GM12878 (cell line): Measurements from ENCODE around the gene CACNG5. TPM values are rescaled to one million over a fixed set of nuclear protein-coding genes. Genes with fewer than 3 reads are reported as not detected.

Source experiments
- ATAC-seq: fragments of 200-7000 bp; cut with Tn5 transposase; 3 replicates; pipeline ENCODE4 v1.9.1; 2020; ENCODE audit warnings: mild to moderate bottlenecking, moderate library complexity
- BruUV-seq: library from RNA; stranded (reverse); fragments of 400-500 nt; replicated peaks from 2 replicates; lab custom pipeline; 2021; lab: Mats Ljungman, UMichigan
- CTCF ChIA-PET: fragments of 300-600 bp; sonication (Branson Sonifier 250); formaldehyde crosslinking; extraction: SDS; loops from one replicate; lab custom pipeline; 2021; ENCODE audit warnings: inconsistent platforms; lab: Yijun Ruan, JAX
- POLR2A ChIA-PET: fragments of 350-600 bp; formaldehyde crosslinking; extraction: SDS; loops from one replicate; lab custom pipeline; 2021; ENCODE audit warnings: inconsistent platforms; lab: Charles Lee
- RAD21 ChIA-PET: fragments of 300-600 bp; sonication (Branson Sonifier 250); formaldehyde crosslinking; loops from one replicate; lab custom pipeline; 2023; ENCODE audit warnings: antibody characterized with exemption; ENCODE audit not compliant: unreplicated experiment; lab: Charles Lee
- SMC1A ChIA-PET: fragments of 300-600 bp; sonication (Branson Sonifier 250); formaldehyde crosslinking; loops from one replicate; lab custom pipeline; 2023; ENCODE audit not compliant: unreplicated experiment, uncharacterized antibody; lab: Charles Lee
- DNase-seq: peaks from one replicate; pipeline ENCODE4 v3.0.0-alpha.2; 2011; ENCODE audit warnings: low read depth, low spot score
- FAIRE-seq: peaks from 3 replicates; lab custom pipeline; 2011; peaks lifted over from hg19 to GRCh38; lab: Jason Lieb, UNC
- H2AFZ ChIP-seq: 2 replicates; pipeline ENCODE4 v1.6.0; 2011; ENCODE audit warnings: low read depth, low read length, control low read depth; ENCODE audit not compliant: control insufficient read depth
- H3K27ac ChIP-seq: 2 replicates; pipeline ENCODE4 v1.5.1; 2011; ENCODE audit warnings: control low read depth; ENCODE audit not compliant: control insufficient read depth, insufficient read depth
- H3K27me3 ChIP-seq, 2 experiments: replicated peaks in 1 of 2; 2 replicates each; pipeline versions ENCODE4 v1.6.0 to v1.6.1; 2011; ENCODE audit warnings: low read length in 1 of 2; ENCODE audit not compliant: control insufficient read depth in 2 of 2, insufficient read depth in 2 of 2
- H3K36me3 ChIP-seq, 2 experiments: 2 replicates each; pipeline ENCODE4 v1.5.1; 2011; ENCODE audit warnings: low read length in 1 of 2; ENCODE audit not compliant: control insufficient read depth in 2 of 2, insufficient read depth in 2 of 2
- H3K4me1 ChIP-seq: 2 replicates; pipeline ENCODE4 v1.6.1; 2011; ENCODE audit warnings: mild to moderate bottlenecking, low read length, moderate library complexity, mixed read lengths; ENCODE audit not compliant: control insufficient read depth, insufficient read depth
- H3K4me2 ChIP-seq: 2 replicates; pipeline ENCODE4 v1.6.0; 2011; ENCODE audit warnings: control low read depth; ENCODE audit not compliant: control insufficient read depth, insufficient read depth
- H3K4me3 ChIP-seq: fragments of 200-600 bp; sonication (generic); 2 replicates; pipeline ENCODE4 v1.5.1; 2016
- H3K79me2 ChIP-seq: 2 replicates; pipeline ENCODE4 v1.6.0; 2011; ENCODE audit warnings: low read length; ENCODE audit not compliant: control insufficient read depth, insufficient read depth
- H3K9ac ChIP-seq: 2 replicates; pipeline ENCODE4 v1.8.0; 2011; ENCODE audit warnings: low read length, control low read depth, mixed read lengths; ENCODE audit not compliant: control insufficient read depth, insufficient read depth
- H3K9me3 ChIP-seq: replicated peaks from 3 replicates; pipeline ENCODE4 v1.5.1; 2011; ENCODE audit warnings: mild to moderate bottlenecking, low read length; ENCODE audit not compliant: control insufficient read depth, insufficient read depth
- H4K20me1 ChIP-seq: 2 replicates; pipeline ENCODE4 v1.6.0; 2011; ENCODE audit not compliant: control insufficient read depth, insufficient read depth
- BCL3 ChIP-seq: IDR thresholded peaks from 2 replicates; pipeline ENCODE4 v1.6.1; 2011; ENCODE audit warnings: borderline replicate concordance, low read depth, mild to moderate bottlenecking, moderate library complexity, low read length; ENCODE audit not compliant: insufficient read depth, poor library complexity, severe bottlenecking
- IKZF1 ChIP-seq: fragments of 450-650 bp; conservative IDR thresholded peaks from 2 replicates; pipeline ENCODE4 v1.6.1; 2017; ENCODE audit warnings: antibody characterized with exemption, mild to moderate bottlenecking
- IKZF2 ChIP-seq, 2 experiments: fragments of 450-650 bp; IDR thresholded peaks; 2 replicates each; pipeline ENCODE4 v1.6.1; 2017; ENCODE audit warnings: mild to moderate bottlenecking in 2 of 2, moderate library complexity in 2 of 2
- NFYB ChIP-seq: IDR thresholded peaks from 2 replicates; pipeline ENCODE4 v1.6.1; 2011; ENCODE audit warnings: low read depth, mild to moderate bottlenecking, low read length, improper control_type of control experiment, moderate library complexity; ENCODE audit not compliant: insufficient read depth
- SRF ChIP-seq, 2 experiments: IDR thresholded peaks; 2 replicates each; pipeline ENCODE4 v1.6.1; 2011; ENCODE audit warnings: low read depth in 2 of 2, low read length in 2 of 2, mild to moderate bottlenecking in 1 of 2, moderate library complexity in 1 of 2
- ZBED1 ChIP-seq: IDR thresholded peaks from 2 replicates; pipeline ENCODE4 v1.6.1; 2016; ENCODE audit warnings: borderline replicate concordance
- ZNF24 ChIP-seq: fragments of 450-650 bp; IDR thresholded peaks from 2 replicates; pipeline ENCODE4 v1.6.1; 2017; ENCODE audit warnings: antibody characterized with exemption, mild to moderate bottlenecking
- WGBS: methylation state at CpG from one replicate; pipeline ENCODE4 v1.1.6; 2016; ENCODE audit warnings: low lambda C conversion rate; ENCODE audit not compliant: insufficient replicate concordance, insufficient coverage; ENCODE audit errors: missing lambda C conversion rate; 5-methylcytosine and 5-hydroxymethylcytosine counted together
- in situ Hi-C: fragments of 300-500 bp; cut with MboI; formaldehyde crosslinking; loops from 9 replicates; pipeline ENCODE4 v1.14.3; 2018; ENCODE audit warnings: mixed read lengths
- intact Hi-C: fragments of 100-400 bp; cut with micrococcal nuclease; formaldehyde crosslinking; loops from one replicate; pipeline ENCODE4 v1.14.2; 2022; ENCODE audit not compliant: unreplicated experiment
- polyA plus RNA-seq, 11 experiments: library from polyadenylated mRNA; depleted of rRNA in 4 of 11; unstranded in 6 of 11; stranded (reverse) in 5 of 11; fragments of >200 nt; fragmentation: Nextera tagmentation in 4 of 11; fragmentation: Illumina TruSeq in 1 of 11; extraction: Ambion mirVana in 4 of 11; extraction: Trizol in 1 of 11; gene quantifications; 1 replicate in 1 of 11; 2 replicates in 10 of 11; pipeline versions ENCODE4 v1.2.1 to v1.2.3, GENCODE V29; 2011 to 2016; ENCODE audit warnings: inconsistent platforms in 2 of 11, missing spikeins in 2 of 11, low read depth in 1 of 11
- total RNA-seq, 4 experiments: library from RNA; depleted of rRNA in 3 of 4; stranded (reverse); fragments of >200 nt in 3 of 4; fragmentation: Illumina TruSeq in 1 of 4; extraction: Trizol in 1 of 4; gene quantifications; 2 replicates each; pipeline versions ENCODE4 v1.2.1 to v1.2.3, GENCODE V29; 2013 to 2021

The CACNG5 gene
- total and polyA plus RNA-seq, 10 of the 15 experiments (the other 5 are each of a cell fraction or from before 2014, with no cell fraction given), result not detected

DNA sequence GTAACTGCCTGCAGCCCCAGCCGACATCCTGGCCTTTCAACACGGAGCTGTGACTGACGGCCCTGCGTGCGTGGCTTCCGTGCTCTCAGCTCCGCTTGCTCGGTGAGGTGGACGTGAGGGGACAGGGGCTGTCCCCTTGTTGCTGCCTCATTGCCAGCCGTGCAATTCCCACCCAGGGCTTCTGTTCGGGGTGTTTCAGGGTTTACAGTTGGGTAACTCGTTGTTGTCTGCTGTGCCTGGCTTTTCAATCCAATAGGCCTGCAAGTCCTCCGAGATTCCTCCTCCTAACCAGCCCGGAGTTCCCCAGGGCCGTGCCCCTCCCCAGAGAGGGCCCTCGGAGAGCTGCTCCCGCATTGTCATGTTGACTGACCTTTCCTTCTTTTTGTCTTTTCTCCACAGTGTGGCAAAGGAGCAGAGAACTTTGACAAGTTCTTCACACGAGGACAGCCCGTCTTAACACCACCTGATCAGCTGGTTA lies 31.4 kb upstream of the CACNG5 start:
- H4K20me1 ChIP-seq, result no peaks in the 10 kb centered on the region
- DNase-seq (no peak), FAIRE-seq (no peak), ATAC-seq (no peak)
- ChIA-PET POLR2A (no interaction called here), CTCF (interaction anchor here (0.9 kb wide), 1 partner anchor 48 kb away, joined by 3 read pairs; no protein-coding TSS in a partner anchor), RAD21 (no interaction called here), SMC1A (no interaction called here)
- H3K27ac ChIP-seq, result no peak overlapping the region
- intact Hi-C loops, result no loop called here
- H3K4me2 ChIP-seq, result no peak overlapping the region
- H3K9ac ChIP-seq, result no peak overlapping the region
- H2AFZ ChIP-seq, result no peak overlapping the region
- H3K9me3 ChIP-seq, result no peaks in the 10 kb centered on the region
- TF ChIP-seq ZBED1 (no peak), ZNF24 (no peak), IKZF1 (no peak), SRF (IDR thresholded peaks at IDR 0.05; ENCODE audit: low read depth in 2 of 2, low read length in 2 of 2) (no peak), NFYB (no peak), IKZF2 (IDR thresholded peaks at IDR 0.05) (no peak), BCL3 (no peak)
- H3K4me1 ChIP-seq, result no peaks in the 10 kb centered on the region
- no peaks in the 10 kb centered on the region for H3K36me3 ChIP-seq
- in situ Hi-C loops, result no loop called here
- 27% methylated on average over 19 of the region's 19 CpGs for WGBS
- H3K4me3 ChIP-seq, result no peak overlapping the region
- no TSS peak for BruUV-seq
- no peaks in the 10 kb centered on the region for H3K79me2 ChIP-seq
- no peaks in the 10 kb centered on the region for H3K27me3 ChIP-seq
